Astrocyte (in vitro differentiated cells and primary cell): ENCODE data around the gene OR52B6.

Source experiments
- EZH2 ChIP-seq: IDR thresholded peaks from 2 replicates; pipeline ENCODE4 v1.6.1; 2012; ENCODE audit warnings: mild to moderate bottlenecking, low read length, inconsistent platforms; ENCODE audit not compliant: insufficient read depth
- TF ChIP-seq, protein P1 (sequence below): IDR thresholded peaks from 2 replicates; pipeline ENCODE4 v1.5.1; 2011; ENCODE audit warnings: low read depth, mild to moderate bottlenecking, inconsistent platforms, low read length, moderate library complexity; ENCODE audit not compliant: insufficient read depth

GRCh38 chr11:5626196-5626595 is 45.5 kb downstream of the OR52B6 start:
- TF ChIP-seq, protein P1, sequence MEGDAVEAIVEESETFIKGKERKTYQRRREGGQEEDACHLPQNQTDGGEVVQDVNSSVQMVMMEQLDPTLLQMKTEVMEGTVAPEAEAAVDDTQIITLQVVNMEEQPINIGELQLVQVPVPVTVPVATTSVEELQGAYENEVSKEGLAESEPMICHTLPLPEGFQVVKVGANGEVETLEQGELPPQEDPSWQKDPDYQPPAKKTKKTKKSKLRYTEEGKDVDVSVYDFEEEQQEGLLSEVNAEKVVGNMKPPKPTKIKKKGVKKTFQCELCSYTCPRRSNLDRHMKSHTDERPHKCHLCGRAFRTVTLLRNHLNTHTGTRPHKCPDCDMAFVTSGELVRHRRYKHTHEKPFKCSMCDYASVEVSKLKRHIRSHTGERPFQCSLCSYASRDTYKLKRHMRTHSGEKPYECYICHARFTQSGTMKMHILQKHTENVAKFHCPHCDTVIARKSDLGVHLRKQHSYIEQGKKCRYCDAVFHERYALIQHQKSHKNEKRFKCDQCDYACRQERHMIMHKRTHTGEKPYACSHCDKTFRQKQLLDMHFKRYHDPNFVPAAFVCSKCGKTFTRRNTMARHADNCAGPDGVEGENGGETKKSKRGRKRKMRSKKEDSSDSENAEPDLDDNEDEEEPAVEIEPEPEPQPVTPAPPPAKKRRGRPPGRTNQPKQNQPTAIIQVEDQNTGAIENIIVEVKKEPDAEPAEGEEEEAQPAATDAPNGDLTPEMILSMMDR = no peak
- TF ChIP-seq EZH2 = no peak
